ENCODE measurements around the gene DPH3. TPM values are rescaled to one million over a fixed set of nuclear protein-coding genes. Genes with fewer than 3 reads are reported as not detected.

The DPH3 gene
- total RNA-seq, 4 donors from 2014 or later = 2.8 to 21.9 (median 10.0) TPM

DNA sequence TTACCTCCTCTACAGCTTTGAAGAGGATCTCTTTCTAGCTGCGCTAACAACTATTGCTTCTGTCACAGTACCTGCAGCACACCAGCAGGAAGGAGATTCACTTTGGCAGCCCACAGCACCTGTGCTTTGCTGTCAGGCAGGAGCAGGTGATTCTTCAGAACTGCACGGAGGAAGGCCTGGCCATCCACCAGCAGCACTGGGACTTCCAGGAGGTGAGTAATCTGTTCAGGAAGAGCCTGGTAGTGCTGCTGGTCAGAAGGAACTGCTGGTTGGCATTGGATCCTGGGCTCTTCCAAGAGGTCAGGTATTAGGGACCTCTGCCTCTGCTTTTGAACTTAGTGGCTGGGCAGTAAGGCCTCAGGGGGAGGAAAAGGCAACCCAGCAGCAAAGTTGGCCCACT, 42.2 kb downstream of the DPH3 start:
- Histone ChIP-seq H3K9me3 (no peaks in the 10 kb centered on the region), H3K4me3 (no peak overlapping the region), H3K36me3 (peaks cover 0 to 25% (median 6%) of the 10 kb centered on the region in 3 donors), H3K4me1 (no peaks in the 10 kb centered on the region), H3K27me3 (peaks cover 0 to 7% (median 0%) of the 10 kb centered on the region in 4 donors), H3K27ac (no peak overlapping the region)
- TF ChIP-seq, protein P1, sequence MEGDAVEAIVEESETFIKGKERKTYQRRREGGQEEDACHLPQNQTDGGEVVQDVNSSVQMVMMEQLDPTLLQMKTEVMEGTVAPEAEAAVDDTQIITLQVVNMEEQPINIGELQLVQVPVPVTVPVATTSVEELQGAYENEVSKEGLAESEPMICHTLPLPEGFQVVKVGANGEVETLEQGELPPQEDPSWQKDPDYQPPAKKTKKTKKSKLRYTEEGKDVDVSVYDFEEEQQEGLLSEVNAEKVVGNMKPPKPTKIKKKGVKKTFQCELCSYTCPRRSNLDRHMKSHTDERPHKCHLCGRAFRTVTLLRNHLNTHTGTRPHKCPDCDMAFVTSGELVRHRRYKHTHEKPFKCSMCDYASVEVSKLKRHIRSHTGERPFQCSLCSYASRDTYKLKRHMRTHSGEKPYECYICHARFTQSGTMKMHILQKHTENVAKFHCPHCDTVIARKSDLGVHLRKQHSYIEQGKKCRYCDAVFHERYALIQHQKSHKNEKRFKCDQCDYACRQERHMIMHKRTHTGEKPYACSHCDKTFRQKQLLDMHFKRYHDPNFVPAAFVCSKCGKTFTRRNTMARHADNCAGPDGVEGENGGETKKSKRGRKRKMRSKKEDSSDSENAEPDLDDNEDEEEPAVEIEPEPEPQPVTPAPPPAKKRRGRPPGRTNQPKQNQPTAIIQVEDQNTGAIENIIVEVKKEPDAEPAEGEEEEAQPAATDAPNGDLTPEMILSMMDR (IDR thresholded peaks at IDR 0.05) = no peak
- no peak for TF ChIP-seq POLR2A (IDR thresholded peaks at IDR 0.05)
- WGBS, 2 donors = 67 to 100% methylated on average over 1 of the region's 2 CpGs
- DNase-seq = no peak
- intact Hi-C loops (cut with DNase I) = no loop called here

DNA sequence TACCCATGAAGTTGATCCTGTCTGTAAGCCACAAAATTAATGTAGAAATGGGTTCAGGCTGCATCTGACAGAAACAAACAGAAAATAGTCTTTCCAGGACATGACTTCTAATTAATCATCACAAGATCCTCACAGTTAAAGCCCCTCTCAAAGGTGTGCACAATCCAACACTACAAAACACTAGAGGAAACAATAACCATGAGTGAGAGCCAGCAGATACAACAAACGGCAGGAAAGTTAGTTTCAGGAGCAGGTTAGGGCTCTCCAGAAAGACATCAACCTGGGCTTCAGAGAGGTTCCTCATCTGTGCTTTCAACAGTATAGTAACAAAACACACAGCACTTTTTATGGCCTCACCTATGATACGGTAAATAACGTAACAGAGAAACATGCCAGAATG, 42.8 kb downstream of the DPH3 start:
- WGBS, 2 donors = 69 to 98% methylated on average over 3 of the region's 3 CpGs
- no peaks in the 10 kb centered on the region for H3K9me3 ChIP-seq
- no peak for DNase-seq
- intact Hi-C loops (cut with DNase I) = no loop called here
- peaks cover 0 to 25% (median 6%) of the 10 kb centered on the region in 3 donors for H3K36me3 ChIP-seq
- TF ChIP-seq POLR2A (IDR thresholded peaks at IDR 0.05) = no peak
- TF ChIP-seq, protein P1 (IDR thresholded peaks at IDR 0.05) = no peak
- H3K27me3 ChIP-seq = peaks cover 0 to 7% (median 0%) of the 10 kb centered on the region in 4 donors
- H3K4me1 ChIP-seq = no peaks in the 10 kb centered on the region
- no peak overlapping the region for H3K27ac ChIP-seq
- H3K4me3 ChIP-seq = no peak overlapping the region

DNA sequence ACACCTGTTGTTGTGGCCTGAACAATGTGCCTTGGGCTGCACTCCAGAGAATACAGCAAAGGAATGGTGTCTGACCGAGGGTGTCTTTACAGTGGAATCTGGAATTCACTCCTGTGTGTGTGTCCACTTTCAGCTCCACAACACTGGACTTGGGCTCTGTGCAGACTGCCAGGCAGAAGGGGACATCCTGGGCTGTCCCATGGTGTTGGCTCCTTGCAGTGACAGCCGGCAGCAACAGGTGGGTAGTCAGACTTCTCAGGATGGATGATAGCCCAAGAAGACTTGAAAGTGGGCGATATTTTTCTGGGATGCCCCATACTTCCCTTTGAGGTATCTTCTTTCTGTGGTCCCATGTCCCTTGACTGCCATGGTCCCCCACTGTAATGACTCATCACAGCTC, 45.0 kb downstream of the DPH3 start:
- H3K36me3 ChIP-seq = peaks cover 0 to 25% (median 6%) of the 10 kb centered on the region in 3 donors
- TF ChIP-seq POLR2A (IDR thresholded peaks at IDR 0.05) = no peak
- TF ChIP-seq, protein P1 (IDR thresholded peaks at IDR 0.05) = no peak
- H3K4me3 ChIP-seq = no peak overlapping the region
- peaks cover 0 to 11% (median 0%) of the 10 kb centered on the region in 4 donors for H3K27me3 ChIP-seq
- no peaks in the 10 kb centered on the region for H3K4me1 ChIP-seq
- no peaks in the 10 kb centered on the region for H3K9me3 ChIP-seq
- no peak overlapping the region for H3K27ac ChIP-seq
- intact Hi-C loops (cut with DNase I) = no loop called here
- 100% methylated on average over 2 of the region's 3 CpGs; no CpG with 5 or more reads in 1 of the 2 donors for WGBS, 2 donors
- DNase-seq = no peak

DNA sequence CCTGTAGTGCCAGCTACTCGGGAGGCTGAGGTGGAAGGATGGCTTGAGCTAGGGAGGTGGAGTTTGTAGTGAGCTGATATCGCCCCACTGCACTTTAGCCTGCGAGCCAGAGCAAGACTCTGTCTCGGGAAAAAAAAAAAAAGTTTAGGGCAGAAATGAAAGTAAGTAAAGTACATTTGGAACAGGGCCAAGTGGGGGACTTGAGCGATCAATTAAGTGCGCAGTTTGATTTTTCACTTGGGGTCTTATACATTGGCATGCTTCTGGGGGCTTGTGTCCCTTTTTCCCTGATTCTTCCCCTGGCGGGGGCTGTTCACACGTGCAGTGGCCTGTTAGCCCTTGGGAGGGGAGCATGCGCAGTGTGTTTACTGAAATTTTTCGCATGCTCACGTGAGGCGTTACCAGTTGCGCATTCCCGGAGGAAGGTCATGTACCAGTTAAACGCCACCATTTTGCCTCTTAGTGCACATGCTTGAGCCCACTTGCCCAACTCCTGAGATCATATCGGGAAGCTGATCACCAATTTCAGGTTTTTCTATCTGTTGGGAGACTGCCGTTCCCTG, 48.3 kb downstream of the DPH3 start:
- Histone ChIP-seq H3K4me1 (no peaks in the 10 kb centered on the region), H3K9me3 (no peaks in the 10 kb centered on the region), H3K27me3 (peaks cover 0 to 39% (median 0%) of the 10 kb centered on the region in 4 donors), H3K27ac (no peak overlapping the region), H3K4me3 (no peak overlapping the region), H3K36me3 (peaks cover 0 to 19% (median 0%) of the 10 kb centered on the region in 3 donors)
- 87 to 90% methylated on average over 17 of the region's 17 CpGs for WGBS, 2 donors
- no peak for DNase-seq
- no peak for TF ChIP-seq POLR2A (IDR thresholded peaks at IDR 0.05)
- intact Hi-C loops (cut with DNase I) = no loop called here

DNA sequence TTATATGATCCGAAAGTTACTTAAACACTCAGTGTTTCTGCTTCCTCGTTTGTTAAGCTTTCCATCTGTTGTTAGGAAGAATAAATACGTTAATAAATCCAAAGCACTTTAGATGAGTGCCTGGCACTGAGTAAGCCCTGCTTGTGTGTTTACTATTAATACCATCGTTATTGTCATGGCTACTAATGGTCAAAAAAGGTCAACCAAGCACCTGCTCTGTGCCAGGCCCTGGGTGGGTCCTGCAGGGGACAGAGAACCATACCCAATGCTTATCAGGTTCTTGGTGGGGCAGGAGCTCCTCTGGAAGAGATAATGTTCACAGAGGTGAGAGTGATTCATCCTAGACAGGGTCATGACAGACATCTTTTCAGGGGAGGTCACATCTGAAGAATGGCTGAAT, 50.4 kb downstream of the DPH3 start:
- Histone ChIP-seq H3K4me1 (no peaks in the 10 kb centered on the region), H3K9me3 (no peaks in the 10 kb centered on the region), H3K4me3 (no peak overlapping the region), H3K27me3 (peaks cover 0 to 56% (median 0%) of the 10 kb centered on the region in 4 donors), H3K27ac (no peak overlapping the region), H3K36me3 (peaks cover 0 to 12% (median 0%) of the 10 kb centered on the region in 3 donors)
- TF ChIP-seq, protein P1 (IDR thresholded peaks at IDR 0.05) = no peak
- no peak for TF ChIP-seq POLR2A (IDR thresholded peaks at IDR 0.05)
- intact Hi-C loops (cut with DNase I) = no loop called here
- 64 to 74% methylated on average over 4 of the region's 4 CpGs for WGBS, 2 donors
- no peak for DNase-seq
